Fibroblast of mammary gland (primary cell): ENCODE results near the gene SUSD4.
A peak's percentile ranks its signal among the peaks of the same experiment; 100 is the strongest.

Source experiments
- DNase-seq: peaks from one replicate; pipeline ENCODE4 v3.0.0-alpha.2; 2010; ENCODE audit warnings: low read depth
- H3K4me3 ChIP-seq: 2 replicates; pipeline ENCODE4 v1.5.1; 2011; ENCODE audit warnings: low read depth, mild to moderate bottlenecking, low read length, moderate library complexity; ENCODE audit not compliant: control insufficient read depth
- TF ChIP-seq, protein P1 (sequence below): conservative IDR thresholded peaks from 2 replicates; pipeline ENCODE4 v1.5.1; 2011; ENCODE audit warnings: low read depth, low read length, inconsistent platforms; ENCODE audit not compliant: control insufficient read depth, insufficient read depth

Gene SUSD4

DNA sequence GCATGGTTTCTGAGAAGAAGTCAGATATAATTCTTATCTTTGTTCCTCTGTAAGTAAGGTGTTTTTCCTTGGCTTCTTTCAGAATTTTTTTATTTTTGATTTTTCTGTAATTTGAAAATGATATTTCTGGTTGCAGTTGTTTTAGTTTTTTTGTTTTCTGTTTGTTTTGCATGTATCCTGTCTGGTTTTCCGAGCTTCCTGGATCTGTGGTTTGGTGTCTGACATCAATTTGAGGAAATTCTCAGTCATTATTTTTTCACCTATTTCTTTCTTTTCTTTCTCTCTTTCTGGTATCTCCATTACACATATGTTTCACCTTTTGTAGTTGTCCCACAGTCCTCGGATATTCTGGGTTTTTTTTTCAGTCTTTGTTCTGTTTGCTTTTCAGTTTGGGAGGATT lies 123.9 kb downstream of the SUSD4 start:
- TF ChIP-seq, protein P1, sequence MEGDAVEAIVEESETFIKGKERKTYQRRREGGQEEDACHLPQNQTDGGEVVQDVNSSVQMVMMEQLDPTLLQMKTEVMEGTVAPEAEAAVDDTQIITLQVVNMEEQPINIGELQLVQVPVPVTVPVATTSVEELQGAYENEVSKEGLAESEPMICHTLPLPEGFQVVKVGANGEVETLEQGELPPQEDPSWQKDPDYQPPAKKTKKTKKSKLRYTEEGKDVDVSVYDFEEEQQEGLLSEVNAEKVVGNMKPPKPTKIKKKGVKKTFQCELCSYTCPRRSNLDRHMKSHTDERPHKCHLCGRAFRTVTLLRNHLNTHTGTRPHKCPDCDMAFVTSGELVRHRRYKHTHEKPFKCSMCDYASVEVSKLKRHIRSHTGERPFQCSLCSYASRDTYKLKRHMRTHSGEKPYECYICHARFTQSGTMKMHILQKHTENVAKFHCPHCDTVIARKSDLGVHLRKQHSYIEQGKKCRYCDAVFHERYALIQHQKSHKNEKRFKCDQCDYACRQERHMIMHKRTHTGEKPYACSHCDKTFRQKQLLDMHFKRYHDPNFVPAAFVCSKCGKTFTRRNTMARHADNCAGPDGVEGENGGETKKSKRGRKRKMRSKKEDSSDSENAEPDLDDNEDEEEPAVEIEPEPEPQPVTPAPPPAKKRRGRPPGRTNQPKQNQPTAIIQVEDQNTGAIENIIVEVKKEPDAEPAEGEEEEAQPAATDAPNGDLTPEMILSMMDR: no peak
- DNase-seq: no peak
- H3K4me3 ChIP-seq: no peak overlapping the region

DNA sequence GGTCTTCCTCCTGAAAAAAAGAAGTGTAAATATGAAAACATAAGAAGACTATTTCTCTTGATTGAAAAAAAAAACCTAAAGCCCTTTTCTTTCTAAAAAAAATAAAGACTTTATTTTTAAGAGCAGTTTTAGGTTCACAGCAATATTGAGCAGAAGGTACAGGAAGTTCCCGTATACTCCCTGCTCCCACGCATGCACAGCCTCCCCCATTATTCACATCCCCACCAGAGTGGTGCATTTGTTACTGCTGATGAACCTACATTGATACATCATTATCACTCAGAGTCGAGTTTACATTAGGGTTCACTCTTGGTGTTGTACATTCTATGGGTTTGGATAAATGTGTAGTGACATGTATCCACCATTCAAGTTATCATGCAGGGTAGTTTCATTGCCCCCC lies 128.9 kb downstream of the SUSD4 start:
- TF ChIP-seq, protein P1: no peak
- H3K4me3 ChIP-seq: no peak overlapping the region
- DNase-seq: no peak

DNA sequence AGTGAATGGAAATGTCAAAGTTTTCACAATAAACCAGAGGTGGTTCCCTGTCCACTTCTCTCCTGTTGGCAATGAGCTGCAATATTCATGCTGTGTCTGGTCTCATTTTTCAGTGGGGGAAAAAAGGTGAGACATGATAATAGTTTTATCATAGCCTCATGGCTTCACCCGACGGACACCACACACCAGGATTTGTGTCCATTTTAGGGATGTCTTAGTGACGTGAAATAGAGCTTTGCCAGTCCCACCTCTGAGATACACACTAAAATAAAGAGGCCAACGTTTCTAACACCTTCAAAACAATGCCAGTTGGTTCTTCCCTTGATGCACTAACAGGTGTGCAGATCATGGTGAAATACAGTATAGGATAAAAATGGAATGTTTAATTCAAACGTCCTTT lies 129.4 kb downstream of the SUSD4 start:
- DNase-seq: no peak
- TF ChIP-seq, protein P1: no peak
- H3K4me3 ChIP-seq: no peak overlapping the region

DNA sequence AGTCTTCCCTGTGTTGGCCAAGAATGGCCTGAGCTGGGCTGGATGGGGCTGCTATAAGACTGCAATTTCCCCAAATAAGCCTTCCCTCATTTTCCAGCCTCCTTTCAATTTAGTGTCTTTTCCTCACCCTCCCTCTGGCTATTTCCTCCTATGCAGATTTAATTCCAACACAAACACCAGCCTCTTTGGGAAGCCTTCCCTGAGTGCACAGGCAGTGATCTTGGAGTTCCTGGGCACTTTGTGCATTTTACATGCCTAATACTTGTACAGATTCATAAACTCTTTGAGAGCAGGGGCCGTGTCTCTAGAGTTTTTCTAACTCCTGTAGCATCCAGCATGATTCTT lies 129.8 kb downstream of the SUSD4 start:
- DNase-seq: no peak
- TF ChIP-seq, protein P1: no peak
- no peak overlapping the region for H3K4me3 ChIP-seq

DNA sequence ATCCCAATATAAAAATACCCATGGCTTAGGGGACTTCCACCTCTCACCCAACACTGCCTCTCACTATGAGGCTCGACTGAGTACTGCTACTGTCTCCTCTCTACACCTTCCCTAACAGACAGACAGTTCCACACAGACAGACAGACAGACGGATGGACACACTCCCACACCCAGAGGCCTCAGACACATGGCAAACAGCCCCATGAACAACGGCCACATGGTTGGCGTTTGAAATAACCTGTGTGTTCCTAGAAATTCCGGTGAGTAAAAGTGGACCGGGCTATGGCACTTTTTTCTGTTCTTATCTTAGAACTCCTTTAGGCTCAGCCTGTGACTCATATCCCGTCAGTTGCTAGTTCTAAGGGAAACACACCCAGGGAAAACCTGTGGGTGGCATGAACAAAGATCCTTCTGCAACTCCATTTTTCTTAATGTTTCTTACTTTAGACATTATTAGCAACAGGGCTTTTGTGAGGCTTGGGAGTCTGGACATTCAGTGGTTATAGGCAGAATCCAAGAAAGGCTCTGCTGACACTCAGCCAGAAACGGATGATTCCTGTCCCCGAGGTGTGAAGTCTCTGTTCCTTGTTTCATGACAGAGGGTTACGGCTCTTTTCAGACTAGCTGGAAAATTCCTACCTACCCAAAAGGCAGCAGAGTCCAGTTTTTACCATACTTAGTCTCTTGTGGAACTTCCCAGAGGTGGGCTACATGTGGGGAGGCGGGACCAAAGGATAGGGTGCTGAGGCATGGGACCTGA lies 130.4 kb downstream of the SUSD4 start:
- H3K4me3 ChIP-seq: no peak overlapping the region
- TF ChIP-seq, protein P1: no peak
- DNase-seq: peak; percentile 77

DNA sequence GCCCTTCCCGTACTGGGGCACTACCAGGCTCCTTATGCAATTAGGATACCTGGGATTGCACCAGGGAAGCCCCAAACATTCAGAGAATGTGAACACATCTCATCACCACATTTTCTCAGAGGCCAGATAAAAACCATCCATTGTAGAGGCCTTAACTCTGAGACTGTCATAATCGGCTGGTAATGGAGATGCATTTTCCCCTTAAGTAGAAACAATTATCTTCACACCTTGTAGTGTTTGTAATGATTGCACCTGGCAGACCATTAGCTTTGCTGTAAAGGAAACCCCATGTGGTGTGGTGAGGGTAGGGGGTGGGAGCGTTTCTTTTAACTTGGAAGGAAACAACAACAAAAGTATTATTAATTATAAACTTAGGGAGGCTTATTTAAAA lies 131.0 kb downstream of the SUSD4 start:
- H3K4me3 ChIP-seq: no peak overlapping the region
- DNase-seq: no peak
- TF ChIP-seq, protein P1: no peak

DNA sequence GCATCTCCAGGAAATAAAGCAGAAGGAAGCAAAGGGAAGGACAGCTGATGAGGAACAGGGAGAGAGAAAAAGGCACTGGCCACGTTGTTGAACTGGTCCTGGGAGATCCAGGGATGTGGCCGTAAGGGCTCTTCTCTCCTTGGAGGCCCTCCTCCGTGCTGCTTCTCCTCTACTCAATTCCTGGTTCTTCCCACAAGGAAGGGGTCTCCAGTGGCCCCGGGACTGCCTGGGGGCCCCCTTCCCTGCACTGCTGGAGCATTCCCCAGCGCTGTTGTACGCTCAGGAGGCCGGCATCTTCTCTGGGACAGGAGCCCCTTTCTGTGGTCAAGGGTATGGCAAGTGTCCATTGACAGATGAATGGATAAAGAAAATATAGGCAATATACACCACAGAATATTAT lies 132.4 kb downstream of the SUSD4 start:
- DNase-seq: no peak
- no peak overlapping the region for H3K4me3 ChIP-seq
- TF ChIP-seq, protein P1: no peak
